Tibial artery (tissue), 4 donors: Measurements from ENCODE around the gene CAPN6.

Source experiments
- DNase-seq, 2 donors: peaks; one replicate each; pipeline ENCODE4 v3.0.0-alpha.2; 2019
- H3K27ac ChIP-seq, 2 donors: fragments of 200-600 bp; sonication (generic) in 1 of 2; 1 replicate in 1 of 2; 2 replicates in 1 of 2; pipeline ENCODE4 v1.5.1; 2018 to 2019; ENCODE audit warnings: mild to moderate bottlenecking in 1 of 2
- H3K27me3 ChIP-seq, 2 donors: fragments of 200-600 bp; sonication (generic) in 1 of 2; one replicate each; pipeline versions ENCODE4 v1.5.1 to v1.6.0; 2016 to 2019
- H3K36me3 ChIP-seq, 3 donors: fragments of 200-600 bp; sonication (generic) in 2 of 3; one replicate each; pipeline ENCODE4 v1.5.1; 2016 to 2019; ENCODE audit warnings: mild to moderate bottlenecking in 2 of 3
- H3K4me1 ChIP-seq, 4 donors: fragments of 200-600 bp; sonication (generic) in 2 of 4; 1 replicate in 3 of 4; 2 replicates in 1 of 4; pipeline ENCODE4 v1.5.1; 2016 to 2019
- H3K4me3 ChIP-seq, 2 donors: fragments of 200-600 bp; sonication (generic) in 1 of 2; 1 replicate in 1 of 2; 2 replicates in 1 of 2; pipeline ENCODE4 v1.5.1; 2018 to 2019; ENCODE audit warnings: mild to moderate bottlenecking in 2 of 2
- H3K9me3 ChIP-seq, 3 donors: fragments of 200-600 bp; sonication (generic) in 1 of 3; one replicate each; pipeline ENCODE4 v1.5.1; 2016 to 2019
- intact Hi-C: fragments of 100-400 bp; cut with DNase I; formaldehyde crosslinking; loops from one replicate; pipeline ENCODE4 v1.15.0; 2023; ENCODE audit warnings: low total_unique reads
- TF ChIP-seq, protein P1 (sequence below), 2 experiments: fragments of 200-600 bp in 1 of 2; fragments of 450-650 bp in 1 of 2; IDR thresholded peaks; one replicate each; pipeline ENCODE4 v1.5.1; 2017 to 2019; ENCODE audit warnings: antibody characterized with exemption in 2 of 2, mild to moderate bottlenecking in 1 of 2, moderate library complexity in 1 of 2

The CAPN6 gene, protein sequence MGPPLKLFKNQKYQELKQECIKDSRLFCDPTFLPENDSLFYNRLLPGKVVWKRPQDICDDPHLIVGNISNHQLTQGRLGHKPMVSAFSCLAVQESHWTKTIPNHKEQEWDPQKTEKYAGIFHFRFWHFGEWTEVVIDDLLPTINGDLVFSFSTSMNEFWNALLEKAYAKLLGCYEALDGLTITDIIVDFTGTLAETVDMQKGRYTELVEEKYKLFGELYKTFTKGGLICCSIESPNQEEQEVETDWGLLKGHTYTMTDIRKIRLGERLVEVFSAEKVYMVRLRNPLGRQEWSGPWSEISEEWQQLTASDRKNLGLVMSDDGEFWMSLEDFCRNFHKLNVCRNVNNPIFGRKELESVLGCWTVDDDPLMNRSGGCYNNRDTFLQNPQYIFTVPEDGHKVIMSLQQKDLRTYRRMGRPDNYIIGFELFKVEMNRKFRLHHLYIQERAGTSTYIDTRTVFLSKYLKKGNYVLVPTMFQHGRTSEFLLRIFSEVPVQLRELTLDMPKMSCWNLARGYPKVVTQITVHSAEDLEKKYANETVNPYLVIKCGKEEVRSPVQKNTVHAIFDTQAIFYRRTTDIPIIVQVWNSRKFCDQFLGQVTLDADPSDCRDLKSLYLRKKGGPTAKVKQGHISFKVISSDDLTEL

GRCh38 chrX:111270339-111270738 is at the start of gene CAPN6:
Gene CAPN6, minus strand, starts transcription at chrX:111270483. Its CDS starts 6,547 bp downstream, at chrX:111263936.
- Histone ChIP-seq H3K9me3 (no peaks in the 10 kb centered on the region), H3K4me3 (peak within 1 kb of the TSS in 1 of 2 donors; percentile 11), H3K36me3 (no peaks in the 10 kb centered on the region), H3K27ac (no peak within 1 kb of the TSS), H3K4me1 (no peaks in the 10 kb centered on the region), H3K27me3 (no peaks in the 10 kb centered on the region)
- DNase-seq, result no peak
- TF ChIP-seq, protein P1, sequence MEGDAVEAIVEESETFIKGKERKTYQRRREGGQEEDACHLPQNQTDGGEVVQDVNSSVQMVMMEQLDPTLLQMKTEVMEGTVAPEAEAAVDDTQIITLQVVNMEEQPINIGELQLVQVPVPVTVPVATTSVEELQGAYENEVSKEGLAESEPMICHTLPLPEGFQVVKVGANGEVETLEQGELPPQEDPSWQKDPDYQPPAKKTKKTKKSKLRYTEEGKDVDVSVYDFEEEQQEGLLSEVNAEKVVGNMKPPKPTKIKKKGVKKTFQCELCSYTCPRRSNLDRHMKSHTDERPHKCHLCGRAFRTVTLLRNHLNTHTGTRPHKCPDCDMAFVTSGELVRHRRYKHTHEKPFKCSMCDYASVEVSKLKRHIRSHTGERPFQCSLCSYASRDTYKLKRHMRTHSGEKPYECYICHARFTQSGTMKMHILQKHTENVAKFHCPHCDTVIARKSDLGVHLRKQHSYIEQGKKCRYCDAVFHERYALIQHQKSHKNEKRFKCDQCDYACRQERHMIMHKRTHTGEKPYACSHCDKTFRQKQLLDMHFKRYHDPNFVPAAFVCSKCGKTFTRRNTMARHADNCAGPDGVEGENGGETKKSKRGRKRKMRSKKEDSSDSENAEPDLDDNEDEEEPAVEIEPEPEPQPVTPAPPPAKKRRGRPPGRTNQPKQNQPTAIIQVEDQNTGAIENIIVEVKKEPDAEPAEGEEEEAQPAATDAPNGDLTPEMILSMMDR (IDR thresholded peaks at IDR 0.05), result no peak
- intact Hi-C loops, result no loop called here

DNA sequence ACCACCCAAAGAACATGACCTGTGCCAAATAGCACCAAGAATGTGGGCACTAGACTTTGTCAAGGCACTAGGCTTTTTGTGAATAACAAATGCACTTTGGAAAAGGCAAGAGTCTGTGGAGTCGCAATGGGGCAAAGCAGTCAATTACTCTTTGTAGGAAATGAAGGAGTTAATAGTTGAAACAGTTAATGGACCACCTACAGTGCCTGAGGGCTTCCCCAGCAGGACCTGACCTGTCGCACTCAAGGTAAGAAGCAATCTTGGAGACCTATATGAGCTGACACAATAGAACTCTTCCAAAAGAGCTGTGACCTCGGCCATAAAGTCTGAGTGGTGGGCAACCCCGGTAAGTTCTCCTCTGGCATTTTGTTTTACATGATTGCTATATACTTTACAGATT is 49.2 kb upstream of the CAPN6 start:
- H3K4me1 ChIP-seq, result no peaks in the 10 kb centered on the region
- H3K27ac ChIP-seq, result no peak overlapping the region
- H3K36me3 ChIP-seq, result no peaks in the 10 kb centered on the region
- H3K27me3 ChIP-seq, result no peaks in the 10 kb centered on the region
- TF ChIP-seq, protein P1 (IDR thresholded peaks at IDR 0.05), result no peak
- no peak for DNase-seq
- H3K9me3 ChIP-seq, result no peaks in the 10 kb centered on the region
- H3K4me3 ChIP-seq, result no peak overlapping the region
- intact Hi-C loops, result no loop called here

- H3K4me3 ChIP-seq, result no peak overlapping the region
- no peak for DNase-seq
- intact Hi-C loops, result no loop called here
- H3K4me1 ChIP-seq, result no peaks in the 10 kb centered on the region
- H3K27ac ChIP-seq, result no peak overlapping the region
- TF ChIP-seq, protein P1 (IDR thresholded peaks at IDR 0.05), result no peak
- H3K9me3 ChIP-seq, result no peaks in the 10 kb centered on the region
- no peaks in the 10 kb centered on the region for H3K27me3 ChIP-seq
- no peaks in the 10 kb centered on the region for H3K36me3 ChIP-seq
These were observed 48.6 kb upstream of the CAPN6 start for GRCh38 chrX:111318901-111319300.

DNA sequence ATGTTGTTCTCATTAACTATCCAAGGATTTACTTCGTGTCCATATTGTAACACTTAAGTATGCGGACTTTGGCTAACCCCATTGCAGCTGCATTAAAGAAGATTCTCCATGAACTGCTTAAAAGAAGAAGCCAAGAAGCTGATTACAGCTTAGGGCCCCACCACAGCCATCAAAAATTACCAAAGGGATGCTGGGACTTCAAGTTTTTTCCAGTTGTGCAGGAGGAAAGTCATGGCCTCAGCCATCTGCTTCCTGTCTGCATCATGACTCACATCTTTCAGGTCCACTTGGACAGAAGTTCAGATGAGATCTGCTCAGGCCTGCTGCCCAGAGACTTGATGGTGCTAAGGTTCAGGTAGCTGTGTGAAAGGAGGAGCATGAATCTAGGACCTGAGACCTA is 38.8 kb upstream of the CAPN6 start:
- H3K36me3 ChIP-seq, result no peaks in the 10 kb centered on the region
- TF ChIP-seq, protein P1 (IDR thresholded peaks at IDR 0.05), result no peak

GRCh38 chrX:111308039-111308438 is 37.8 kb upstream of the CAPN6 start:
- TF ChIP-seq, protein P1 (IDR thresholded peaks at IDR 0.05), result no peak
- H3K36me3 ChIP-seq, result no peaks in the 10 kb centered on the region
- no peak overlapping the region for H3K27ac ChIP-seq
- DNase-seq, result no peak
- no peaks in the 10 kb centered on the region for H3K9me3 ChIP-seq
- no peak overlapping the region for H3K4me3 ChIP-seq
- intact Hi-C loops, result no loop called here
- H3K27me3 ChIP-seq, result no peaks in the 10 kb centered on the region
- H3K4me1 ChIP-seq, result no peaks in the 10 kb centered on the region

More for the DNA sequence above, 38.8 kb upstream of the CAPN6 start:
- Histone ChIP-seq H3K27me3 (no peaks in the 10 kb centered on the region), H3K27ac (no peak overlapping the region), H3K4me3 (no peak overlapping the region), H3K9me3 (no peaks in the 10 kb centered on the region), H3K4me1 (no peaks in the 10 kb centered on the region)
- intact Hi-C loops, result no loop called here
- no peak for DNase-seq
